ENCODE data around the gene HK1.

The HK1 gene

DNA sequence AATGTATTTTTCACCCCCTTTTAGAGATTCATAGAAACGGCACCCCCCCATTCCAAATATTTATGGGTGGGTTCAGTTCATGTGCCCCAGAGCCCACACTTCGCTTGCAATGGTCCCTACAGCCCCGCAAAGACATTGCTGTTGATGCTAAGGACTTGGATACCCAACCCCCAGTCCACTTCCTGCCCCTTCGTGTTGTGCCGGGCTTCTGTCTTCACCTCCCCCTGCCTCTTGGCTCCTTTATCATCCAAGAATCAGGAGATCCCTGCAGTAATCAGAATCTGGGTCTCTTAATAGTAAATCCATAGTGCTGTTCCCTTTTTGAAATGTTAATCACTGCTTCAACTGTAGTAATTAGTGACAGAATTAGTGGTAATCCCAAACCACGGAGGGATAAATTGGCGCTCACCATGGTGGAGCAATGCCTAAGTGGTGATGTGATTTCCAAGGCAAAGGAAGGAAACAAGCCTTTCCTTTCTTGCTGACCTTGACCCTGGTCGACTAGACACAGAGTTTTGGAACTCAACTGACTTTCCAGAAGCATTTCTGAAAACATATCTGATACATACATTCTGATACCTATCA, 67.7 kb downstream of the HK1 start:
- DNase-seq (ENCODE audit: low spot score): no peak

DNA sequence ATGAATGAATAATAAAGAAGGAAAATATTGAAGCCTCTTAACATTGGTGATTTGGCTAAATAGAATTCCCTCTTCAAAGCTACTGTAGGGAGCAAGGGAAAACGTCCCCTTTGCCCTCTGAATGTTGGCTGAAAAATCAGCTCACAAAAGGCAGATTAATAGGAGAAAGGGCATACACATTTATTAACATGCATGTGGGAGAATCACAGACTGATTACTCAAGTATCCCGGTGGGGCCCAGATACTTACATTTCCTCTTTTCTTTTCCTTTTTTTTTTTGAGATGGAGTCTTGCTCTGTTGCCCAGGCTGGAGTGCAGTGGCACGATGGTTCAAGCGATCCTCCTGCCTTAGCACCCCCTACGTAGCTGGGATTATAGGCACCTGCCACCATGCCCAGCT, 68.5 kb downstream of the HK1 start:
- no peak for DNase-seq (ENCODE audit: low spot score)

GRCh38 chr10:69348816-69349541, 70.7 kb downstream of the HK1 start:
- DNase-seq (ENCODE audit: low spot score): no peak

DNA sequence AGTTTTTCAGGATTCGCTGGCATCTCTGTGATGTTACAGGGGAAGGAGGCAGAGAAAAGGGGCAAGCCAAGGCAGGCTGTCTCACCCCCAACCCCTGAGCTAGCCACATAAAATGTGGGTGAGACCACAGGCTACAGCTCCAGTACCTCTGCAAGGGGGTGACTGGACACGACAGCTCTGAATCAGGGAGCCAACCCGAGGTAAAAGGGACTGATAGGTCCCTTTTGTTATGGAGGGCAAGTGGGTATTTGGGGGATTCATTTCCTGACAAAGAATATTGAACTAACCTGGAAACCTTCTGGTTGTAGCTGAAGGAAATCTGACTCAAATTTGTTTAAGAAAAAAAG, 71.2 kb downstream of the HK1 start:
- no peak for DNase-seq (ENCODE audit: low spot score)

GRCh38 chr10:69351589-69351988, 73.3 kb downstream of the HK1 start:
- DNase-seq (ENCODE audit: low spot score): no peak

GRCh38 chr10:69352569-69353264, 74.4 kb downstream of the HK1 start:
- no peak for DNase-seq (ENCODE audit: low spot score)

DNA sequence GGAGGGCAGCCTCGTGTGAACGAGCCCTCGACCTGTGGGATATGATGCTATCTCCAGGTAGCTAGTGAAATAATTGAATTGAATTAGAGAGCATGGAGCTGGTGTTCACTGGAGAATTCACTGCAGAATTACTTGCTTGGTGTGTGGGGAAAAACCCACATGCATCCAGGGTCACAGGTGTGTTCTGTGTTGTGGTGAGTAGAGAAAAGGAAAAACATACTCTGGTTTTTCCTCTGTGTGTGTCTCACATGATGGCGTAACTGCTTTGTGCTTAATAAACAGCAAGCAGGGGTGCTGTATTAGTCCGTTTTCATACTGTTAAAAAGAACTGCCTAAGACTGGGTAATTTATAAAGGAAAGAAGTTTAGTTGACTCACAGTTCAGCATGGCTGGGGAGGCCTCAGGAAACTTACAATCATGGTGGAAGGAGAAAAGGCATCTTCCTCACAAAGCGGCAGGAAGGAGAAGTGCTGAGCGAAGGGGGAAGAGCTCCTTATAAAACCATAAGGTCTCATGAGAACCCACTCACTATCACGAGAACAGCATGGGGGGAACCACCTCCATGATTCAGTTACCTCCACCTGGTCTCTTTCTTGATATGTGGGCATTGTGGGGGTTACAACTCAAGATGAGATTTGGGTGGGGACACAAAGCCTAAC, 75.8 kb downstream of the HK1 start:
- DNase-seq (ENCODE audit: low spot score): no peak

DNA sequence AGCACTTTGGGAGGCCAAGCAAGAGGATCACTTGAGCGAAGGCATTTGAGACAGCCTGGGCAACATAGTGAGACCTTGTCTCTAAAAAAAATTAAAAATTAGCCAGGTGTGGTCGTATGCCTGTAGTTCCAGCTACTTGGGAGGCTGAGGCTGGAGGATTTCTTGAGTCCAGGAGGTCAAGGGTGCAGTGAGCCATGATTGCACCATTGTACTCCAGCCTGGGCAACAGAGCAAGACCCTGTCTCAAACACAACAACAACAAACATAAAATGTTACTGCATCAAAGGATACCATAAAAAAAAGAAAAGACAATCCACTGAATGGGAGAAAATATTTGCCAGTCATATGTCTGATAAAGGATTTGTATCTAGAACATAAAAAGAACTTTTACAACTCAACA, 77.9 kb downstream of the HK1 start:
- no peak for DNase-seq (ENCODE audit: low spot score)

- no peak for DNase-seq (ENCODE audit: low spot score)
Measured at GRCh38 chr10:69358148-69358795, 80.0 kb downstream of the HK1 start.

DNA sequence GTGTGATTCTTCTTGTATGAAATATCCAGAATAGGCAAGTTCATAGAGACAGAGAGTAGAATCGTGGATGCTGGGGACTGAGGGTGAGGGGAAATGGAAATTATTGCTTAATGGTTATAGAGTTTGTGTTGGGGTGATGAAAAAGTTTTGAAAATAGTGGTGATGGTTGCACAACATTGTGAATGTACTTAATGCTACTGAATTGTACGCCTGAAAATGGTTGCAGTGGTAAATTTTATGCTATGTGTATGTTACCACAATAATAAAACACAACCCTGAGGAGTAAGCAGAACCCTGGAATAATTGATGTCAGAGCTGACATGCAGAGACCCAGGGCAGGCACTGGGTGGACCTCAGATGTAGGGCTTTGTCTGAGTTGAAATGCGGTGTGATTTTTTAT, 80.9 kb downstream of the HK1 start:
- DNase-seq (ENCODE audit: low spot score): no peak

GRCh38 chr10:69359594-69359993, 81.3 kb downstream of the HK1 start:
- DNase-seq (ENCODE audit: low spot score): no peak

GRCh38 chr10:69360485-69361302, 82.4 kb downstream of the HK1 start:
- DNase-seq (ENCODE audit: low spot score): no peak

DNA sequence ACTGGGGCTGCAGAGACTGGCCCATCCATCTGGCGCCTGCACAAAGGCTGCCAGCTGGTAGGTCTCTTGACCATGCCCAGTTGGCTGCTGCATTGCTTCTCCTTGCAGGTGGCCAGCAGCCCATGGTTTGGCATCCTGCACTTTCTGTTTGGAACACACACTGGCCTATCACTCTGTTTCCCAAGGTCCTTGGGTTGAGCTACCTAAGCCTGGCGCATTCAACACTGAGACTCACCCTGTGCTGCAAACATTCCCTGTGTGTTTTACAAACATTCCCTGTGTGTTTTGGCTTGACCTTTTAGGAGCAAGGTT, 83.0 kb downstream of the HK1 start:
- no peak for DNase-seq (ENCODE audit: low spot score)

DNA sequence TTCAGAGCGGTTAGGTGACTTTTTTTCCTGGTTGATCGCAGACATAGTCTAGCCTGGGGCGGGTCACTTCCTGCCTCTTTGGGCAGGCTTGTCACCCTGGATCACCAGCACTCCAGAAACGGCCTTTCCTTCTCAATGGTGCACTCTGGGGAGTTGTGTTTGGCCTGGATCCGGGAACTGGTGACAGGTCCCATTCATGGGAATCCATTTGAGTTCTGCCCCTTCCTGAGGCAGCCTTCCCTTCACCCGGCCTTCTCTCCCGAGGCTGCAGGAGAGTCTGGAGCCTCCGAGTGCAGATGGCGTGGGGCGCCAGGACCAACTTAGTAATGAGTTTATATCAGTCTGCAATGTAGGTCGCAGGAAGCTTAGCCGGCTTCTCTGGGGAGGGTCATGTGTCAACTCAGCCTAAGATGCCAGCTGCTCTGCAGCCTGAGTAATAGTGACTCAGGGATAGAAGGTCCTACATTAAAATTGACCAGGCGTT, 84.2 kb downstream of the HK1 start:
- no peak for DNase-seq (ENCODE audit: low spot score)

GRCh38 chr10:69363666-69364065, 85.4 kb downstream of the HK1 start:
- DNase-seq (ENCODE audit: low spot score): no peak

DNA sequence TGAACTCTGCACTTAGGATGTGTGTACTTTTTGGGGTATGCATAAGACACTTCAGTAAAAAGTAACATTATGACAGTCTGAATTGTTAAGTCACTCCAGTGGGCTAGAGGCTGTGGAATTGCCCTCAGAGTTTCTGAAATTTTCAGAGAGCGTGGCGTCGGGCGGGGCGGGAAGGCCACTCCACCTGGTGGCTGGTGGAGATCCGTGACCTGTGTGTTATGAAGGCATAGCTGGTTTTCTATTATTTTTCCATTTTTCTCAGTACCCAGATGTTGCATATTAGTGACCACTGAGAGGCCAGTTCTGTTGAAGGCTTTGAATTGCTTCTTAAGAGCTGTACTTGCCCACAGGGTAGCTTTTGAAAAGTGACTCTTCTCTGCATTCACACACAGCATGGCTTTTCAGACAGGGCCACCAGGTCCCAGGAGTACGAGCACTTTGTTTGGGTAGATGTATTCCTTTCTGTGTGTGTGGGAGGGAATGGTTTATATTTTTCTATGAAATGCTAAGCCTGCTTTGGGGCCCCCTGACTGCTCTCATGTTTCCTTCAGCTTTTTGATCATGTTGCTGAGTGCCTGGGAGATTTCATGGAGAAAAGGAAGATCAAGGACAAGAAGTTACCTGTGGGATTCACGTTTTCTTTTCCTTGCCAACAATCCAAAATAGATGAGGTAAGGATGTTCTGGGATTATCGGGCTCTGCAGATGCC, 86.1 kb downstream of the HK1 start:
- DNase-seq (ENCODE audit: low spot score): no peak

DNA sequence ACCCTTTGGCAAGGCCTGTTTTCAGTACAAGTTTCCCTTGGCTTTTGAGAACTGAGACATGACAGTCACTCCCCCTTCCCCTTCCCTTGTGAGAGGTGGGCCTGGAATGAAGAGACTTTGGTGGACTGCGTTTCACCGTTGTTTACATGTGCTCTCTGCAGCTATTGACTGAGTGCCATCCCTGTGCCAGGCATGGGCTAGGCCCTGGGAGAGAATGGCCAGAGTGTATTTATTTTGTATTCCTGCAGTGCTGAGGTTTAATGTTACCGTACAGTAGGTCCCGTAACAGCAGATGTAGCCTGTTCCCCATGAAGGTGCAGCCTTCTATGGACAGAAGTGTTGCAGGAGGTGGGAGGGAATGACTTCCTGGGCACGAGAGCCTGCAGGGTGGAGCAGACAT, 88.4 kb downstream of the HK1 start:
- DNase-seq (ENCODE audit: low spot score): no peak

GRCh38 chr10:69367469-69367868, 89.2 kb downstream of the HK1 start:
- no peak for DNase-seq (ENCODE audit: low spot score)

GRCh38 chr10:69372126-69372980, 94.1 kb downstream of the HK1 start:
- DNase-seq (ENCODE audit: low spot score): no peak

GRCh38 chr10:69374242-69374641, 95.9 kb downstream of the HK1 start:
- no peak for DNase-seq (ENCODE audit: low spot score)

All from activated CD4-positive, alpha-beta T cell treated with anti-CD3 and anti-CD28 coated beads, Interleukin-2, Interleukin-4, amounts not matched to agents 100 ng/mL and 50 ng/mL, durations not matched to agents 16 hours and 8 hours (primary cell).